Astrocyte (in vitro differentiated cells and primary cell): ENCODE measurements around the gene CDC73. TPM values are rescaled to one million over a fixed set of nuclear protein-coding genes. Genes with fewer than 3 reads are reported as not detected.
"Not testable (repeated sequence)": the region's sequence is repeated elsewhere in the genome, so short reads cannot be mapped to it uniquely, and the experiment has no call there.

Experiments
- DNase-seq: peaks from one replicate; pipeline ENCODE4 v3.0.0-alpha.2; 2010; ENCODE audit warnings: low read depth
- FAIRE-seq: peaks from 2 replicates; lab custom pipeline; 2011; peaks lifted over from hg19 to GRCh38; lab: Jason Lieb, UNC
- H2AFZ ChIP-seq: 2 replicates; pipeline ENCODE4 v1.6.0; 2012; ENCODE audit warnings: low read depth, low read length, inconsistent platforms
- H3K27ac ChIP-seq: 2 replicates; pipeline ENCODE4 v1.5.1; 2011; ENCODE audit warnings: low read depth, low read length, inconsistent platforms
- H3K27me3 ChIP-seq: 2 replicates; pipeline ENCODE4 v1.6.0; 2011; ENCODE audit warnings: low read length, inconsistent platforms; ENCODE audit not compliant: insufficient read depth
- H3K36me3 ChIP-seq: 2 replicates; pipeline ENCODE4 v1.5.1; 2011; ENCODE audit warnings: low read length, inconsistent platforms; ENCODE audit not compliant: insufficient read depth
- H3K4me1 ChIP-seq: 2 replicates; pipeline ENCODE4 v1.5.1; 2011; ENCODE audit warnings: low read length, inconsistent platforms; ENCODE audit not compliant: insufficient read depth
- H3K4me2 ChIP-seq: 2 replicates; pipeline ENCODE4 v1.6.0; 2012; ENCODE audit warnings: low read length, inconsistent platforms
- H3K4me3 ChIP-seq: 2 replicates; pipeline ENCODE4 v1.5.1; 2011; ENCODE audit warnings: low read depth, mild to moderate bottlenecking, low read length, inconsistent platforms; ENCODE audit not compliant: insufficient read depth
- H3K79me2 ChIP-seq: 2 replicates; pipeline ENCODE4 v1.6.0; 2012; ENCODE audit warnings: mild to moderate bottlenecking, low read length, inconsistent platforms; ENCODE audit not compliant: insufficient read depth
- H3K9ac ChIP-seq: 2 replicates; pipeline ENCODE4 v1.6.0; 2012; ENCODE audit warnings: mild to moderate bottlenecking, low read length, inconsistent platforms
- H3K9me3 ChIP-seq: 2 replicates; pipeline ENCODE4 v1.5.1; 2012; ENCODE audit warnings: low read depth, mild to moderate bottlenecking, low read length, inconsistent platforms; ENCODE audit not compliant: insufficient read depth
- H4K20me1 ChIP-seq: 2 replicates; pipeline ENCODE4 v1.6.0; 2012; ENCODE audit warnings: low read length, inconsistent platforms; ENCODE audit not compliant: insufficient read depth
- H3K27ac Mint-ChIP-seq: one replicate; pipeline ENCODE4 v1.8.0; 2021; ENCODE audit warnings: mild to moderate bottlenecking, mixed read lengths; ENCODE audit not compliant: unreplicated experiment
- H3K27me3 Mint-ChIP-seq: one replicate; pipeline ENCODE4 v1.8.0; 2021; ENCODE audit warnings: low read depth, mixed read lengths; ENCODE audit not compliant: unreplicated experiment
- H3K36me3 Mint-ChIP-seq: one replicate; pipeline ENCODE4 v1.8.0; 2021; ENCODE audit warnings: low read depth, mixed read lengths; ENCODE audit not compliant: unreplicated experiment
- H3K4me1 Mint-ChIP-seq: one replicate; pipeline ENCODE4 v1.8.0; 2021; ENCODE audit warnings: low read depth, mixed read lengths; ENCODE audit not compliant: unreplicated experiment
- H3K4me3 Mint-ChIP-seq: one replicate; pipeline ENCODE4 v1.8.0; 2021; ENCODE audit warnings: mild to moderate bottlenecking, moderate library complexity, mixed read lengths; ENCODE audit not compliant: unreplicated experiment
- H3K9me3 Mint-ChIP-seq: one replicate; pipeline ENCODE4 v1.8.0; 2021; ENCODE audit warnings: mild to moderate bottlenecking, mixed read lengths; ENCODE audit not compliant: unreplicated experiment
- EZH2 ChIP-seq: IDR thresholded peaks from 2 replicates; pipeline ENCODE4 v1.6.1; 2012; ENCODE audit warnings: mild to moderate bottlenecking, low read length, inconsistent platforms; ENCODE audit not compliant: insufficient read depth
- total RNA-seq: library from RNA; stranded (reverse); gene quantifications from 2 replicates; pipeline ENCODE4 v1.2.1, GENCODE V29; 2021
- TF ChIP-seq, protein P1 (sequence below): IDR thresholded peaks from 2 replicates; pipeline ENCODE4 v1.5.1; 2011; ENCODE audit warnings: low read depth, mild to moderate bottlenecking, inconsistent platforms, low read length, moderate library complexity; ENCODE audit not compliant: insufficient read depth

CDC73 gene
- total RNA-seq, 1 donor from 2014 or later: 77.7 TPM

GRCh38 chr1:193185901-193186731, 64.3 kb downstream of the CDC73 start, which contains the start of gene B3GALT2:
B3GALT2 (minus strand) TSS chr1:193186613; CDS start chr1:193181562, 5,051 bp downstream.
- Histone ChIP-seq H3K79me2 (peaks cover 90% of the 10 kb centered on the region), H3K4me2 (peak within 1 kb of the TSS; percentile 86), H3K9me3 (no peaks in the 10 kb centered on the region), H3K4me1 (peaks cover 8% of the 10 kb centered on the region), H2AFZ (no peak within 1 kb of the TSS), H4K20me1 (peaks cover 44% of the 10 kb centered on the region), H3K9ac (peak within 1 kb of the TSS; percentile 71), H3K4me3 (peak within 1 kb of the TSS; percentile 56), H3K27me3 (no peaks in the 10 kb centered on the region), H3K27ac (peak within 1 kb of the TSS; percentile 27), H3K36me3 (no peaks in the 10 kb centered on the region)
- no peak for TF ChIP-seq EZH2
- TF ChIP-seq, protein P1, sequence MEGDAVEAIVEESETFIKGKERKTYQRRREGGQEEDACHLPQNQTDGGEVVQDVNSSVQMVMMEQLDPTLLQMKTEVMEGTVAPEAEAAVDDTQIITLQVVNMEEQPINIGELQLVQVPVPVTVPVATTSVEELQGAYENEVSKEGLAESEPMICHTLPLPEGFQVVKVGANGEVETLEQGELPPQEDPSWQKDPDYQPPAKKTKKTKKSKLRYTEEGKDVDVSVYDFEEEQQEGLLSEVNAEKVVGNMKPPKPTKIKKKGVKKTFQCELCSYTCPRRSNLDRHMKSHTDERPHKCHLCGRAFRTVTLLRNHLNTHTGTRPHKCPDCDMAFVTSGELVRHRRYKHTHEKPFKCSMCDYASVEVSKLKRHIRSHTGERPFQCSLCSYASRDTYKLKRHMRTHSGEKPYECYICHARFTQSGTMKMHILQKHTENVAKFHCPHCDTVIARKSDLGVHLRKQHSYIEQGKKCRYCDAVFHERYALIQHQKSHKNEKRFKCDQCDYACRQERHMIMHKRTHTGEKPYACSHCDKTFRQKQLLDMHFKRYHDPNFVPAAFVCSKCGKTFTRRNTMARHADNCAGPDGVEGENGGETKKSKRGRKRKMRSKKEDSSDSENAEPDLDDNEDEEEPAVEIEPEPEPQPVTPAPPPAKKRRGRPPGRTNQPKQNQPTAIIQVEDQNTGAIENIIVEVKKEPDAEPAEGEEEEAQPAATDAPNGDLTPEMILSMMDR: no peak
- no peaks in the 10 kb centered on the region for H3K36me3 Mint-ChIP-seq
- peak within 1 kb of the TSS; percentile 78 for H3K27ac Mint-ChIP-seq
- DNase-seq (peak; percentile 51), FAIRE-seq (no peak)
- H3K9me3 Mint-ChIP-seq: no peaks in the 10 kb centered on the region
- peaks cover 41% of the 10 kb centered on the region for H3K4me1 Mint-ChIP-seq
- H3K27me3 Mint-ChIP-seq: no peaks in the 10 kb centered on the region
- peak within 1 kb of the TSS; percentile 75 for H3K4me3 Mint-ChIP-seq

DNA sequence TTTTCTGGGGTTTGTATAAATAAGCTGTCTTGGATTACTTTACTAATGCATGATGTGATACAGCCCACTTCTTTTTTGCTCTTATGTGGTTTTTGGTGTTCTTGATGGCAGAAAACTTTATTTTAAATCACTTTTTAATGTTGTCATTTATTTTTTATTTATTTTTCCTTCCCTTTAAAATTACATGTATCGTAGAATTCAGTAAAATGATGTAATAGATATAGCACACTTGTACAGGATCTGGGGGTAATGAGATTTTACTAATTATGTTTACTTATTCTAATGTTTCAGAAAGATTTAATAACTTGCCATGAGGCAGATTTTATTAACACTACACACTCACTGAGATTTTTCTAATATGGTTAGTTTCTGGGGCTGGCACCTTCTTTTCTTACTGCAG, 65.3 kb downstream of the CDC73 start:
- H3K4me2 ChIP-seq: no peak overlapping the region
- H3K27ac ChIP-seq: no peak overlapping the region
- Mint-ChIP-seq H3K9me3 (no peaks in the 10 kb centered on the region), H3K27ac (peak overlapping the region; percentile 78), H3K27me3 (no peaks in the 10 kb centered on the region), H3K36me3 (peaks cover 2% of the 10 kb centered on the region), H3K4me1 (peaks cover 38% of the 10 kb centered on the region), H3K4me3 (no peak overlapping the region)
- H3K9me3 ChIP-seq: no peaks in the 10 kb centered on the region
- H3K4me3 ChIP-seq: no peak overlapping the region
- DNase-seq (no peak), FAIRE-seq (no peak)
- no peaks in the 10 kb centered on the region for H3K36me3 ChIP-seq
- H4K20me1 ChIP-seq: peaks cover 36% of the 10 kb centered on the region
- H2AFZ ChIP-seq: no peak overlapping the region
- no peaks in the 10 kb centered on the region for H3K27me3 ChIP-seq
- peaks cover 91% of the 10 kb centered on the region for H3K79me2 ChIP-seq
- TF ChIP-seq EZH2: no peak
- TF ChIP-seq, protein P1: no peak
- H3K9ac ChIP-seq: no peak overlapping the region
- peaks cover 8% of the 10 kb centered on the region for H3K4me1 ChIP-seq

DNA sequence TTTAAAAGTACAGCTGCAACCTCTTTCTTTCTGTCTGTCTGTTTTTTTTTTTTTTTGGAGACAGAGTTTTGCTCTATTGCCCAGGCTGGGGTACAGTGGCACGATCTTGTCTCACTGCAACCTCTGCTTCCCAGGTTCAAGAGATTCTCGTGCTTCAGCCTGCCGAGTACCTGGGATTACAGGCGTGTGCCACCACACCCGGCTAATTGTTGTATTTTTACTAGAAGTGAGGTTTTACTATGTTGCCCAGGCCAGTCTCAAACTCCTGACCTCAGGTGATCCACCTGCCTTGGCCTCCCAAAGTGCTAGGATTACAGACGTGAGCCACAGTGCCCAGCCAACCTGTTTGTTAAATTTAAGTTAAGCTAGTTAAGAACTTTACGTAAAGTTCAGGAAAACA, 67.1 kb downstream of the CDC73 start:
- Mint-ChIP-seq H3K4me1 (peaks cover 33% of the 10 kb centered on the region), H3K36me3 (peaks cover 10% of the 10 kb centered on the region)
- H3K9me3 ChIP-seq, FAIRE-seq, H3K9me3 Mint-ChIP-seq, H2AFZ ChIP-seq, H3K4me3 Mint-ChIP-seq, H3K27me3 ChIP-seq, H3K4me3 ChIP-seq, H3K27me3 Mint-ChIP-seq, H3K27ac Mint-ChIP-seq, H3K4me2 ChIP-seq, H3K4me1 ChIP-seq, DNase-seq, H3K9ac ChIP-seq, H3K36me3 ChIP-seq, H3K27ac ChIP-seq: not testable (repeated sequence)
- peaks cover 28% of the 10 kb centered on the region for H4K20me1 ChIP-seq
- peaks cover 93% of the 10 kb centered on the region for H3K79me2 ChIP-seq
